GM21360 (cell line): ENCODE data around the gene MRPL17.
"Not testable (repeated sequence)": the region's sequence is repeated elsewhere in the genome, so short reads cannot be mapped to it uniquely, and the experiment has no call there.

ENCODE experiments used
- ATAC-seq: cut with Tn5 transposase; IDR thresholded peaks from one replicate; pipeline ENCODE4 v1.9.1; 2021; ENCODE audit warnings: mild to moderate bottlenecking, moderate library complexity; ENCODE audit not compliant: unreplicated experiment

MRPL17 gene

DNA sequence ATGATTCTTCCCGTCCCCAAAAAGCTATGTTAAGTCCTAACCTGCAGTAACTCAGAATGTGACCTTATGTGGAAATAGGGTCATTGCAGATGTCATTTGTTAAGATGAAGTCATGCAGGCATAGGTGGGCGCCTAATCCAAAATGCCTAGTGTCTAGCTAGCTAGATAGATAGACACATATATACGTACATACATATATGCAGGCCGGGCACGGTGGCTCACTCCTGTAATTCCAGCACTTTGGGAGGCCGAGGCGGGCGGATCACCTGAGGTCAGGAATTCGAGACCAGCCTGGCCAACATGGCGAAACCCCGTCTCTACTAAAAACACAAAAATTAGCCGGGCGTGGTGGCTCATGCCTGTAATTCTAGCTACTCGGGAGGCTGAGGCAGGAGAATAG, 928 bp upstream of the MRPL17 start:
- not testable (repeated sequence) for ATAC-seq

DNA sequence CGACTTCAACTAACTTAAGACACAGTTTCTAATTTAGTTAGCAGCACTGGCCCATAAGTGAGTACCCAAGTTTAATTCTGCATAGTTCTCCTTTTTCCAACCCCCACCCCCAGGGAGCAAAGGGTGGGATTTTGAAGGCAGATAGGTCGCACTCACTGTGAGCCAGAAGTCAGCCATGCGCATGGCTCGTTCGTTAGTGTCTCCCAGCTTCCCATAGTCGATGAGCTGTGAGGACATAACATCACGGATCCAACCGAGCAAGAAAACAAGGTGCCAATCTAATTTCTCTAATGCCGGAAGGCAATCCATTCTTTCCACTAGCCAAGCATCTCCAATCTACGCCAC, 577 bp downstream of the MRPL17 start:
- ATAC-seq: peak; percentile 3

DNA sequence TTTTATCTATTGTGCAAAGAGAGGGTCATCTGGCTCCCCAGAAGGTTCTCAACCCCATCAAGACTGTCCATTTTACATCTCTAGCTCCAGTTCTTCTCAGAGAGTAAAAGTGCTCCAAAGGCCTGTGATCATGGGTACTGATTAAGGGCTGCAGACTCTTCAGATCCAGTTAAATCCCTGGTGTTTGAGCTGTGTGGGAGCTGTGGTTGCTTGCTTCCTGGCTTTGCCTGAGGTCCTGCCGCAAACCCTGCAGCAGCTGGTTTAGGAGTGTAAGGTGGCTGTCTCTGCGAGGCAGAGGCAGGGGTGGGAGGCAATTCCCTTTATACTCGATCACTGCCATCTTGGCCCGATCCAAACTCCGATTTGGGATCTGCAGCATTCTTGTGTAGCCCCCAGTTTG, 1.2 kb downstream of the MRPL17 start:
- ATAC-seq: no peak

DNA sequence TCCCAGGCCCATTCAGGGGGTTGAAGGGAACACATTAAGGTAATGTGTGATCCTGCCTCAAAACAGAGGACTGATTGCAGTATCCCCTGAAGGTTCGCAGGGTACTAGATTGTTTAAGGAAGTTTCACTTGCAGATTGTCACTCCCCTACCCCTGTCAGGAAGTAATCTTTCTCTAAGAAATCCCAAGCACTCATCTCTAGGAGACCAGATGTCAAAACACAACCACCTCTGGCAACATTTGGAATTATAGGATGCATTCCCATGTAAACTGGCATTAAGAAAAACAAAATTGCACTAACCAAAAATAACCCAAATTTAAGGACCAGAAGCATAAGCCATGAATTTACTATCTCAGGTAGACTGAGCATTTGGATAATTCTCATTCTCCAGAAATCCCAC, 1.6 kb downstream of the MRPL17 start:
- no peak for ATAC-seq

DNA sequence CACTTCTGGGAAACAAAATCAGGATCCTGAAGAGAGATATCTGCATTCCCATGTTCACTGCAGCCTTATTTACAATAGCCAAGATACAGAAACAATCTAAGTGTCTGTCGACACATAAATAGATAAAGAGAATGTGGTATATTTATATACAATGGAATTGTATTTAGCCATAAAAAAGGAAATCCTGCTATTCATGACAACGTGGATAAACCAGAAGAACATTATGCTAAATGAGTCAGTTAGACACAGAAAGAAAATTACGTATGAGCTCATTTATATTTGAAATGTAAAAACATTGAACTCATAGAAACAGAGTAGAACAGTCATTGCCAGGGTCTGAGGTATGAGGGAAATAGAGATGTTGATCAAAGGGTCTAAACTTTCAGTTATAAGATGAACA, 6.1 kb downstream of the MRPL17 start:
- ATAC-seq: no peak

DNA sequence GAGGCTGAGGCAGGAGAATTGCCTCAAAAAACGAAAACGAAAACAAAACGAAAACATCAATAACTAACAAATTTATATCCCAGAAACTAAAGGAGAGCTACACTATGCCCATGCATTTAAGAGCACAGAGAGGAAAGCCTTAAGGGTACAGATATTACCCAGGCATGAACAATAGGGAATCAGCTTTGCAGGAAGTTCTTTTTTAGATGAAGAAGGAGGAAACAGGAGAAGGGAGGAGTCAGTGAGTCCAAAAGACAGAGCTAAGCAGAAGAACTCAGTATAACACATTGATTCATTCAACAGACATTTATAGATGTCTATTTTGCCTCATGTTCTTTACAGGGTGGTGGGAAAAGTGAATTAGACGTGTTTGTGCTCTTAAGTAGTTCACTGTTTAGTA, 8.3 kb downstream of the MRPL17 start:
- ATAC-seq: no peak

DNA sequence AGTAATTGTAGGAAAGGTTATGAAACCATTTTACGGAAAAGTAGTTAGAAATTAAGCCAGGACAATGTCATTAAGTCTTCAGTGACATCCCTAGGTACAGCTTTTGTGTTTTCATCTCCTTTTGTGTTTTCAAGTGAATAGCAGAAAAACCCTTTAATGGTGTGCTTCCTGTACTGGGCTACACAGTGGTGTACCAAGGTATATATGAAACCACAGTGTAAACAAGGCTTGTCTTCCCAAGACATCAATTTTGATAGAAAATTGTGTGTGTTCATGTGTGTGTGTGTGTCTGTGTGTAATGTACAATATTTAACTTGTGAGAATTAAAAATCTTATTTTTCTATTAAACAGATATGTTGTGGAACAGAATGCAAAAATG, 8.9 kb downstream of the MRPL17 start:
- ATAC-seq: no peak

DNA sequence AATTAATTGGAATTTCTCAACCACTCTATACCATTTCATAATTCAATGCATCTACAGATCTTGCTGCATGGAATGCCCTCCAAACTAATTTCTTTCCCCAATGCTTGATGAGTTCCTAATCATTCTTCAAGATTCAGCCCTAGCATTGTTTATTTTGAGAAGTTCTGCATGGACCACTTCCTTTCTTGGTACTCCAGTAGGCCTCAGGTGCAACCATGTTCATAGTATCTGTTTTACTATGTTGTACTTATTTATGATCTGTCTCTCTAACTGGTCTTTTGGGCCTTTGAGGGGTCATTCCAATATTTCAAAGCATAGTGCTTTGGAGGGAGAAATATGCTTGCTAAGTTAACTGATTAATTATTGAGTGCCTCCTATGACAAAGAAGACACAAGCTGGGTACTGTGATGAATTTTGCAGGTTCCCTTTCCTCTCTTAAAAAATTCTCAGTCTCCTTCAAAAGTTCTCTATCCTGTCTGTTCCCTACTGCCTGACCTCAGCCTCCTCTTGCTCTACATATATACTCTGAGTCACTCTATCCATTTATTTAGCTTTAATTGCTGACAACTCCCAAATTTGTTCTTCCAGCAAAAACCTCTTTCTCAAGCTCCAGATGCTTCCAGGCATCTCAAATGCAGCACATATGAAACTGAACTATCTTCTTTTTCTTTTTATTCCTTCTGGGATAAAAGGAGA, 9.5 kb downstream of the MRPL17 start:
- no peak for ATAC-seq

DNA sequence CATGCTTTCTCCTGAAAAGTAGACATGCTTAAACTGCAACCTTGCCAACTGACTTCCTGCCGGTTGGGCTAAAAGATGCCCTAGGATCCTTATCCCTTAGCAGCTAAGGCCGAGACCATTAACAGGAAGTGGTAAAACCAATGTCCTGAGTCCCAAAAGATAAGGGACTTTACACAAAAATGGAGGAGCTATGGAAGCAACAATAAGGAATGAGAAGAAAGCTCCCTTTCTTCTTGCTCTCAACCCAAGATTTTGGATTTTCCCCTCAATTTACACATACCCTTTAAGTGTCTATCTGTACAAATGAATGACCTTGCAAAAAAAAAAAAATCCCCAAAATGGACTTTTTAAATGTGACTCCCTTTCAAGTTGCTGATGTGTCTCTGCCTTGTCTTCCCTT, 11.1 kb downstream of the MRPL17 start:
- ATAC-seq: no peak

DNA sequence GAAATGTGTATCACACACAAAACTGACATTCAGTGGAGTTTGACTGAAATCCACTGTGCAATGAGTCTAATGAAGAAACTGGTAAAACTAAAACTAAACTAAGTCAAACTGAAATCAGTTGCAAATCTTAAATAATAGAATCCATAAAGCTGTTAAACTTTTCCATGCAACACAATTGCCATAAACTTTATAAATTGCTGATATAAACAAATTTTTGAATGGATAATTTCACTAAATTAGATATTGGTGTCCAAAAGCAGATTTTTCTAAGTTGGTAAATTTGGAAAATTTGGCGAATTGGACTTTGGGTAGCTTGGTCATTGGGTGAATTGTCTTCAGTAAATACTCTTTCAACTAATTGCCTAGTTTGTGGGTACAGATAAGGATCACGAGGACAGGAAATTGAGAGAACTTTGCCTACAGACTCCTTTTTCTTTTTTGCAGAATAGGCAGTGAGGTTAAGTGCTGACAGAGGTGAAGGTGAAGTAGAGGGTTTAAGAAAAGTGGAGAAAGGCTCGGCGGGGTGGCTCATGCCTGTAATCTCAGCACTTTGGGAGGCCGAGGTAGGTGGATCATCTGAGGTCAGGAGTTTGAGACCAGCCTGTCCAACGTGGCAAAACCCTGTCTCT, 12.8 kb downstream of the MRPL17 start:
- ATAC-seq: no peak

DNA sequence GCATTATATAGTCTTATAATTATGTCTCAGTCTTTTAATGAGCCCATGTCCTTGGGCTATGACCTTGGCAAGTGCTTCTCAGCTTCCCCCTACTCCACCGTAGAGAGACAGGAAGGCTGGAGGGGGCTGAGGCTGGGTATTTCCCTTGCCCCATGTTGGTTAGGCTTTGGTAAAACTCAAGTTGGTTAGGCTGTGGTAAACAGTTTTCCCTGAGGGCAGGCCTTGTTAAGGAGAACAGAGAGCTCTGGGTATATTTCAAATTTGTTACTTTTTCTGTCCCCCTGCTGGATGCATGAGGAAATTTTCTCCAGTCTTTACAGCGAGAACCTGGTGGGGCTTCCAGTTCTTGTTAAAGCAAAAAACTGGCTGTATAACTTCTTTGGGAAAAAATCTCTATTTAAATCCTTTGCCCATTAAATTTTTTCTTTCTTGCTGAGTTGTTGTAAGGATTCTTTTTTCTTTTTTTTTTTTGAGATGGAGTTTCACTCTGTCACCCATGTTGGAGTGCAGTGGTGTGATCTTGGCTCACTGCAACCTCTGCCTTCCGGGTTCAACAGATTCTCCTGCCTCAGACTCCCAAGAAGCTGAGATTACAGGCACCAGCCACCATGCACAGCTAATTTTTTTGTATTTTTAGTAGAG, 15.3 kb downstream of the MRPL17 start:
- no peak for ATAC-seq

DNA sequence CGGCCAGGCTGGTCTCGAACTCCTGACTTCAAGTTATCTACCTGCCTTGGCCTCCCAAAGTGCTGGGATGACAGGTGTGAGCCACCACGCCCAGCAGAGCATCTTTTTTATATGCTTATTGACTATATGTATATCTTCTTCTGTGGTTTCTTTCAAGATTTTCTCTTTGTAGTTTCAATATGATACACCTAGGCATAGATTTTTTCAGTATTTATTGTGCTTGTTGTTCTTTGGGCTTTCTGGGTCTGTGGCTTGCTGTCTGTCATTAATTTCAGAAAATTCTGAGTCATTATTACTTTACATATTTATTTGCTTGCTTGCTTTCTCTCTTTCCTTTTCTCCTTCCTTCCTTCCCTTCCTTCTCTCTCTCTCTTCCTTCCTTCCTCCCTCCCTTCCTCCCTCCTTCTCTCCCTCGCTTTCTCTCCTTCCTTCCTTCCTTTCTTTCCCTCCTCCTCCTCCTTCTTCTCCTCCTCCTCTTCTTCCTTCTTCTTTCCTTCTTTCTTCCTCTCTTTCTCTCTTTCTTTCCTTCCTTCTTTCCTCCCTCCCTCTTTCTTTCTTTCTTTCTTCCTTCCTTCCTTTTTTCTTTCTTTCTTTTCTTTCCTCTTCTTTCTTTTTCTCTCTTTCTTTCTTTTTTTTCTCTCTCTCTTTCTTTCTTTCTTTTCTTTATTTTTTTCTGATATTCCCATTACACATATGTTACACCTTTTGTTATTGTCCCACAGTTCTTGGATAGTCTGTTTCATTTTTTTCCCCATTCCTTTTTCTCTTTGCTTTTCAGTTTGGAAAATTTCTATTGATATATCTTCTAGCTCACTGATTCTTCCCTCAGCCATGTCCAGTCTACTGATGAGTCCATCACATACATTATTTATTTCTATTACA, 16.6 kb downstream of the MRPL17 start:
- no peak for ATAC-seq

DNA sequence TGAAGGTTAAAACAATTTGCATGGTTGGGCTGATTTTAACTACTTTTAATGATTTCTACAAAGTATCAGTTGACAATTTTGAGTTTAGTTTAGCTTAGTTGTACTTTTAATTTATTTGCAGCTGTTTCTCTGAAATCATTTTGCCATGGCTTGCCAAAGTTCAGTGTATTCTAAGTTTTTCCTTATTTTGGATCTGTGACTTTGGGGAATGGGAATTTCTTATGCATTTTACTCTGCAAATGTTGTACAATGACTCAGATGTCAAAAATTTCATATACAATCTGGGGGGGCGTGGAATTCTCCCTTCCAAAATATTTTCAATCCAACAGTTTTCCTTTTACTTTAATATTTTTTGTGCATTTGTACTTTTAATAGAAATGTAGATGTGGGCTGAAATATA, 18.6 kb downstream of the MRPL17 start:
- ATAC-seq: no peak

DNA sequence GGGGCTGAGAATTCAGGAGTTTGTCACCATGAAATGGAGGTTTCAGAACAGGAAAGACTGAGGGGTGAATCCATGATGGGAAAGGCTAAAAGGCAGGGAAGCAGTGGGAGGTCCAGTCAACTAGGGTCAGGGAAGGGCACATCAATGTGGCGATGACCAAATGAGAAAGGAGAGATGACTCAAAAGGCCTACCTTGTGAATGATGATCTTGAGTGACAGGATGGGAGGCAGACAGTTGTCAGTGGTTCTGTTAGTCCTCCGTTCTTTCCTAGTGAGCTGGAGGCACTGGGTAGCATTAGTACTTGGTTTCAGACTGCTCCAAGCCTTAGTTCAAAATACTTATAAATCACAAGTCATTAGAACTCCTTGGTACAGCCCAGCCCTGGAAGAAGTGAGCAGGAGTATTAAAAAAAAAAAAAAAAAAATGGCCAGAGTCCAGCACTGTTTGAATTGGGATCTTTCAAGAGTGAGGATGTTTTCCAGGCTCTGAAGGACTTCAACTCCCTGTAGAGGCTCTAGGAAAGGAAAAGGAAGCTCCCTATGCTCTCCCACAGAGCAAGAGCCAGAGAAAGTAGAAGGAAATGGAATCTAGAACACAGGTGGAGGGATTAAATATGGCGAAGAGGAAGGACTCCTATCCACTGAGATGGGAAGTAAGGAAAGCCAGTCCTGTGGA, 19.2 kb downstream of the MRPL17 start:
- ATAC-seq: no peak

DNA sequence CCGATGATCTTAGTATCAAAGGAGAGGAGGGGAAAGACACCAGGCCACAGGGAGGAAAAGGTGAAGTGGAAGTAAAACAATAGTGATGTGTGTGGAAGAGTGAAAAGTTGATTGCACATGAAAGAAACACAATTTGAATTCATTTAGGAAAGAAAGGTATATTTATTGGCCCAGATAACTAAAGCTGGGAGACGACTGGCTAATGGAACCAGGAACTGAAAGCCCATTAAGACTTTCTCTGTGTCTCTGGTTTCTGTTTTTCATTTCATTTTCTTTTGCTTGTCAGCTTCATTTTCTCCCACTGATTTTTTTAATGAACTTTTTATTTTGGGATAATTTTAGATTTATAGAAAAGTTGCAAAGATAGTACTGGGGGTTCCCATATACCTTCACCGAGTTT, 22.4 kb downstream of the MRPL17 start:
- ATAC-seq: no peak

DNA sequence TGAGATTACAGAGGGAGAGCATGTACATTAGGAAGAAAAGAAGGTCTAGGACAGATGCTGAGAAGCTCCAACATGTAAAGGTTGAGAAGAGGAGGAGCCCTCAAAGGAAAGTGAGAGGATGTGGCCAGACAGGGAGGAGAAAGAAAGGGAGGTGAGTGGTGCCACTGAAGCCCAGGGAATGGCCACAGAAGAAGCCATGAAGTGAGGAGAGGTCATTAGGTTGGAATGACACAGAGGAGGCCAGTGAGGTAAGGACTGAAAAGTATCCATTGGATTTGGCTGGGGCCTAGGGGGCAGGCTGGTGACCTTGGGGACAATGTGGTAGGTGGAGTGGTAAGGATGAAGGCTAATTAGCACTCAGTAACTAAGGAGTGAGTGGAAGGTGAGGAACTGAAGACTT, 24.5 kb downstream of the MRPL17 start:
- ATAC-seq: no peak

DNA sequence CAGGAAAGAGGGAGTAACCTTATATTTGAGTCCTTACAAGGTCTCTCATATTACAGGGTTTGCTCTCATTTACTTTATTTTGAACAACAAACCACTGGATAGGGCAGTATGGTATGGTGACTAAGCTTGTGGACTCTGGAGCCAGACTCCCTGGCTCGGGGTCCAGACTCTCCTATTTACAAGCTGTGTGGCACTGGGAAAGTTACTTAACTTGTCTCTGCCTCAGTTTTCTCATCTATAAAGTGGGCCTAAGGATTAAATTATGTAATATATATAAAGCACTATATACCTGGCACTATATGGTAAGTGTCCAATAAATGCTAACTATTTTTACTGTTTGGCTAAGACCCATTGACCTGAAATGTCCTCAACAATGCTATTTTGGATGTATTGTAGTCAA, 25.8 kb downstream of the MRPL17 start:
- no peak for ATAC-seq

DNA sequence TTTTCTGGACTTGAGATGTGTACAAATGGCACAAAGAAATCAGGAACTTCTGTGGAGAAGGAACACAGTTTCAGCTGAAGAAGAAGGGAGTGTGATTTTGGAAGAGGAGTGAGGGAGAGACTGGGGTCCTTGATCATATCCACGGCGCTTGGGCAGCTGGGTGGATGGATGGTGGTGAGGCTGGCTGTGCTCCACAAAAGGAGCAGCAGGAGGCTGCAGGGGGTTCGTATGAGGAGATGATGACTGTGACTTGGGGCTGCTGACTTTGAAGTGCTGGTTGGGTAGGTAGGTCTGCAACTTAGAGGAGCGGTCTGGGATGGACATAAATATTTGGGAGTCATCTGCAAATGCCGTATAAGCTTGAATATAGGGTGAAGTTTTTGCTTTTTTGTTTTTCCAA, 26.2 kb downstream of the MRPL17 start:
- no peak for ATAC-seq

DNA sequence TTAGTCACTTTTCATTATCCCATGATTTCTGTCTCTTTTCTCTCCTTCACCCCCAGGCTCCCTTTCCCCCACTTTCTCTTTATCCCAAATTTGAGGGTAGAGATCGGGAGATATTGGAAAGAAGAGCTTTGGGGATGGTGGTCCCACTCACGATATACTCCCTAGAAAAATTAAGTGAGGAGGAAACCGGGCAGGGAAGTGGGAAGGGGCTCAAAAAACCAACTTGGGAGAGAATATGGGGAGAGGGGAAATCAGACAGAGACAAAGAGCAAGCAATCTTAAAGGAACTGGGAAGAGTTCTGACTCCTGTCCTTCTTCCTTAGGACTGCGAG, 26.6 kb downstream of the MRPL17 start:
- no peak for ATAC-seq

DNA sequence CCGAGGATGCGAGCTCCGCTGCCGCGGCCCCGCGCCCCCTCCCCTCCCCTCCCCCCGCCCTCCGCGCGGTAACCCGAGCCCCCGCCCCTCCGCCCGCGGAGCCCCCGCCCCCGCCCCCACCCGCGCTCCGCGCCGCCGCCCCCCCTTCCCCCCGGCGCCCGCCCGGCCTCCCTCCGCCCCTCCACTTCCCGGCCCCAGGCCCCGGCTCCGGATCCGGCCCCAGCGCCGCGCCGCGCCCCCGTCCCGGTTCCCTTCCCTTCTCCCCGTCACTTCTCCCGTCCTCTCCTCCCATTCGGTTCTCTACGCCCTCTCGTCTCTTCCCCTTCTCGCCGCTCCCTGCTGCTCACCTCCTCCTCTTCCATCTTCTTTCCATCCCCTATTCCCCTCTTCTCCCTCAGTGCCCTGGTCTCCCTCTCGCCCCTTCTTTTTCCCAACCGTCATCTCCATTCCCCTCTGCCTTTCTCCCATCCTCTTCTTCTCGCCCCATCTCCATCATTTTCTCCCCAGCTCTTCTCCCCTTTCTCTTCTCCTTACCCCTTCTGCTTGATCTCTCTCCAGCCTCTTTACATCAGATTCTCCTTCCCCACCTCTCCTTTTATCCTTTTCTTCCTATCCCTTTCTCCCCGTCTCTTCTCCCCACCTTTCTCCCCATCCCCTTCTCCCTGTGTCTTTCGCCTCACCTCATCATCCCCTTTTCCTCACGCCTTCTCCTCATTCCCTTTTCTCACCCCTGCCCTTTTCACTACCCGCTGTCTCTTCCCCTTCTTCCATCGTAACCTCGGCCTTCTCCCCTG, 27.2 kb downstream of the MRPL17 start, which contains the start of gene DCHS1:
DCHS1 (minus strand) TSS at position 20 of the 794 bp plus-strand sequence. CDS start 14,196 bp downstream, outside the sequence.
- ATAC-seq: no peak
